Ectodermal cell (in vitro differentiated cells): ENCODE measurements around the gene ZNF747.

Source experiments
- H3K27ac ChIP-seq: 2 replicates; pipeline ENCODE4 v1.7.0; 2013; ENCODE audit warnings: mild to moderate bottlenecking, low read depth, low read length; ENCODE audit not compliant: insufficient read depth, poor library complexity, severe bottlenecking
- H3K27me3 ChIP-seq: 2 replicates; pipeline ENCODE4 v1.7.0; 2013; ENCODE audit warnings: mild to moderate bottlenecking, low read length; ENCODE audit not compliant: insufficient read depth, control insufficient read depth, poor library complexity, severe bottlenecking
- H3K36me3 ChIP-seq: one replicate; pipeline ENCODE4 v1.7.0; 2013; ENCODE audit warnings: low read length; ENCODE audit not compliant: control insufficient read depth, insufficient read depth
- H3K4me1 ChIP-seq: one replicate; pipeline ENCODE4 v1.7.0; 2013; ENCODE audit warnings: low read length; ENCODE audit not compliant: control insufficient read depth, insufficient read depth
- H3K4me3 ChIP-seq: 2 replicates; pipeline ENCODE4 v1.7.0; 2013; ENCODE audit warnings: low read depth, low read length, control low read depth; ENCODE audit not compliant: insufficient read depth
- H3K9me3 ChIP-seq: 2 replicates; pipeline ENCODE4 v1.7.0; 2013; ENCODE audit warnings: mild to moderate bottlenecking, low read length, moderate library complexity; ENCODE audit not compliant: control insufficient read depth
- WGBS, 2 experiments: methylation state at CpG; one replicate each; pipeline ENCODE4 v1.1.7; 2013; ENCODE audit warnings: missing lambda C conversion rate in 2 of 2; 5-methylcytosine and 5-hydroxymethylcytosine counted together

ZNF747 gene

DNA sequence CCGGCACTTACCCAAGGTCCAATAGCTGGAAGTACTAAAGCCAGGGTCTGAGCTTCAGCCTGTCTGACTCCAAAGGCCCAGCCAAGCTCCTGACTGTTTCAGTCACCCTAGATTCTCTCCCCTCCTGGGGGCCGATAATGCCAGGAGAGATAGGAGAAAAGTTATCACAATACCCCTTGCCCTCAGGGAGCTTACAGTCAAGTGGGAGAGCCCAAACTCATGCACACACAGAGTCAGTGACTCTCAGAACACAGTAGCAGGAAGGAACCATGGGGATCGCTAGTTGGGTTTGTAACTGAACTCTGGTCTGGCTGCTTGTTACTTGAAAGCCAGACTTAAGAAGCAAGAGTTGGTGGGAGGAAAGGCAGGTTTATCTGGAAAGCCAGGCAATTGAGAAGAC, 23.1 kb downstream of the ZNF747 start:
- Histone ChIP-seq H3K27me3 (no peaks in the 10 kb centered on the region), H3K27ac (no peak overlapping the region), H3K9me3 (no peaks in the 10 kb centered on the region), H3K4me1 (no peaks in the 10 kb centered on the region), H3K36me3 (no peaks in the 10 kb centered on the region), H3K4me3 (no peak overlapping the region)
- WGBS, 2 experiments = 94 to 96% methylated on average over 3 of the region's 3 CpGs

DNA sequence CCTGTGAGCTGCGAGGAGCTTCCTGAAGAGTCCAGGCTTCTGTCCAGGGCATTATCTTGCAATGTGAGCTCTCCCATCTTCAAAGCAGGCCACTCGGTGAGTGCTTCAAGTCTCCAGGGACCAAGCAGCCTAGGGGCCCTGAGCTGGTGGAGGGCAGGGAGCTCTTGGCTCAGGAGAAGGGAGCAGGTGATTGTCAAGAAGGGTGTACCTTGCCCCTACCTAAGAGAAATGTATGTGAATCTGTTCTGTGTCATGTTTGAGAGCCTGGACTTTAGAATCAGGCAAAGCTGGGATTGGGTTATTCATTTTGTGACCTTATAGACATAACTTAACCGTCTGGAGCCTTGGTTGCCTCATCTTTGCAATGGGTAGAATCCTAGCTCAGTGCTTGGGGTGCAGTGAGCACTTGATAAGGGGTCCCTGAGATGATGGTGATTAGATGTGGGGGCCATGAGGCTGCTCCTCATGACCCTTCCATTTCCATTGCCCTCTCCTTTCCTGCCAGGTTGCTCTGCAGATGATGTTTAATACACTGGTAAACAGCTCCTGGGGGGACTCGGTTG, 24.2 kb downstream of the ZNF747 start:
- 81 to 82% methylated on average over 4 of the region's 4 CpGs for WGBS, 2 experiments
- H3K36me3 ChIP-seq = no peaks in the 10 kb centered on the region
- no peak overlapping the region for H3K27ac ChIP-seq
- H3K9me3 ChIP-seq = no peaks in the 10 kb centered on the region
- H3K4me3 ChIP-seq = no peak overlapping the region
- no peaks in the 10 kb centered on the region for H3K27me3 ChIP-seq
- H3K4me1 ChIP-seq = no peaks in the 10 kb centered on the region

DNA sequence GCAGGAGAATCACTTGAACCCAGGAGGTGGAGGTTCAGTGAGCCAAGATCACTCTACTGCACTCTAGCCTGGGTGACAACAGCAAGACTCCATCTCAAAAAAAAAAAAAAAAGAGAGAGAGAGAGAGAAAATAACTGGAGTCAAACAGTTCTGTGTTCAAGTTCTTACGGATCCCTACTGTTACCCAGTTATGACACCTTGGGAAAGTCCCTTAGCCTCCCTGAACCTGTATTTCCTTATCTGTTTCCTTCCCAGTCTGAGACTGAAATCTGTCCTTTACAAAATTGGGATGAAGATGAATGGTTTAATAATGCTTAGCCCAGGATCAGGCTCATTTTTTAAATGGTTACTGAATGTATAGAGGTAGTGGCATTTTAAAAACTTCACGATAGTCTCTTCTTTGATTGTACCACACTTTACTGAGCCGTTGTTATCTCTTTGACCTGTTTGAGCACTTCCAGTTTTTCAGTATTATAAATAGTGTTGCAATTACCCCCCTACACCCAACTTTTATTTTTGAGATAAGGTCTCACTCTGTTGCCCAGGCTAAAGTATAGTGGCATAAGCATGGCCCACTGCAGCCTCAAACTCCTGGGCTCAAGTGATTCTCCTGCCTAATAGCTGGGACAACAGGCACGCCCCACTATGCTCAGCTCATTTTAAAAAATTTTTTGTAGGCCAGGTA, 25.4 kb downstream of the ZNF747 start:
- H3K4me1 ChIP-seq = no peaks in the 10 kb centered on the region
- no peak overlapping the region for H3K27ac ChIP-seq
- no peaks in the 10 kb centered on the region for H3K27me3 ChIP-seq
- H3K36me3 ChIP-seq = no peaks in the 10 kb centered on the region
- no peaks in the 10 kb centered on the region for H3K9me3 ChIP-seq
- H3K4me3 ChIP-seq = no peak overlapping the region
- WGBS, 2 experiments = 85 to 94% methylated on average over 3 to 4 of the region's 4 CpGs

DNA sequence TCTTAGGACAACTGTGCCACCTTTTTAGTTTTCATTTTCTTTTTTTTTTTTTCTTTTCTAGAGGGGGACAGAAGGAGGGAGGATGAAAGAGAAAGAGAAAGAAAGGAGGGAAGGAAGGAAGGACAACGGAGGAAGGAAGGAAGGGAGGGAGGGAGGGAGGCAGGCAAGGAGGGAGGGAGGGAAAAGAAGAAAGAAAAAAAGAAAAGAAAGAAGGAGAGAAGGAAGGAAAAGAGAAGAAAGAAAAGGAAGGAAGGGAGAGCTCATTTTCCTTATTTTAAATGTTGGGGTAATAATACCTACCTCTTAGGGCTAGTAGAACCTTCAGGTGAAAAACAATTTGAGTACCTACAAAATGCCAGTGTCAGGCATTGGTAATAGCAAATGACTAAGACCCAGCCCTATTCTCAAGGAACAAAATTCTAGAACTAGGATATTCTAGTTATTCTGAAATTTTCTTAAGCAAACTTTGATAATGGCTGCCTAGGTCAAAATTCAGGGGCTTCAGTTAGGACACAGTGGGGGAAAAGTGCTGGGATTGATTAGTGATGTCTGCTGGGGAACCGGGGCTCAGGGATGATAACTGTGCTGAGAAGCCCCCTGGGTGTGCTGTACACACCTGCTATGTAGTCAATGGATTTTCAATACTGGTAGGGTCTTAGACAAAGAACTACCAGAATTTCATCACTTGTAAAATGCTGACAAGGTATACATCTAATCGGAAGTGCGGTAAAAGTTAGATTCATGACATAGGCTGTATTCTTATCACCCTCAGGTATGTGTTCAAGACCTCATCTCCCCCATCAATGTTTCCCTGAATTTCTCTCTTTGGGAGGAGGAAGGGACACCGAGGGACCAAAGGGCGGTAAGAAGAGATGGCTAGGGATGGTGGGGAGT, 31.0 kb downstream of the ZNF747 start:
- Histone ChIP-seq H3K27ac (no peak overlapping the region), H3K4me1 (no peaks in the 10 kb centered on the region), H3K9me3 (no peaks in the 10 kb centered on the region), H3K36me3 (no peaks in the 10 kb centered on the region), H3K27me3 (no peaks in the 10 kb centered on the region), H3K4me3 (no peak overlapping the region)
- WGBS, 2 experiments = 83 to 87% methylated on average over 6 of the region's 6 CpGs

DNA sequence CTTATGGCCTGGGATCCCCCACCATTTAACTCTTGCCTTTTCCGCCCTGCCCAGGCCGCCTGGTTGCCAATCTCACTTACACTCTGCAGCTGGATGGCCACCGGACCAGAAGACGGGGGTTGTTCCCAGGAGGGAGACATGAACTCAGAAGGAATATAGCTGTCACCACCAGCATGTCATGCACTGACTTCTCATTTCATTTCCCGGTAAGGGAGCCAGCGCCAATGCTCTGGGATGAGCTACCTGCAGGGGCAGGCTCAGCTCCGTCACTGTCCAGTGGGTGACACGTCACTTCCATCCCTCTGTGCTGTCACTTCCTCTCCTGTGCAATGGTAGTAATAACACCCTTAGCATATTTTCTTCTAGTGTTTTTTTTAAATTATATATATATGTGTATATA, 35.4 kb downstream of the ZNF747 start:
- Histone ChIP-seq H3K4me1 (no peaks in the 10 kb centered on the region), H3K27ac (no peak overlapping the region), H3K4me3 (no peak overlapping the region), H3K27me3 (no peaks in the 10 kb centered on the region), H3K36me3 (no peaks in the 10 kb centered on the region), H3K9me3 (no peaks in the 10 kb centered on the region)
- WGBS, 2 experiments = 89 to 93% methylated on average over 8 of the region's 8 CpGs

DNA sequence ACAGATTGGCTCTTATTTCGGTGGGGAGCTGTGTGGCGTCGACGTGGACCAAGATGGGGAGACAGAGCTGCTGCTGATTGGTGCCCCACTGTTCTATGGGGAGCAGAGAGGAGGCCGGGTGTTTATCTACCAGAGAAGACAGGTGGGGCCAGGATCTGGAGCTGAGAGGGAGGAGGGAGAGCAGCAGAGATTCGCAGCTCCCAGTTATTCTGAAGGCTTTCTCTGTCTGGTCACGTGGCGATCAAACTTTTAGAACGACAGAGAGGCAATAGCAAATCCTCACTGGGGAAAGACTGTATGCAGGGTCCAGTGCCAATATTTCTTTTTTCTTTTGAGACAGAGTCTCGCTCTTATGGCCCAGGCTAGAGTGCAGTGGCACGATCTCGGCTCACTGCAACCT, 39.9 kb downstream of the ZNF747 start:
- H3K4me1 ChIP-seq = no peaks in the 10 kb centered on the region
- 82 to 83% methylated on average over 12 of the region's 12 CpGs for WGBS, 2 experiments
- H3K36me3 ChIP-seq = no peaks in the 10 kb centered on the region
- no peak overlapping the region for H3K4me3 ChIP-seq
- no peak overlapping the region for H3K27ac ChIP-seq
- no peaks in the 10 kb centered on the region for H3K27me3 ChIP-seq
- H3K9me3 ChIP-seq = no peaks in the 10 kb centered on the region

DNA sequence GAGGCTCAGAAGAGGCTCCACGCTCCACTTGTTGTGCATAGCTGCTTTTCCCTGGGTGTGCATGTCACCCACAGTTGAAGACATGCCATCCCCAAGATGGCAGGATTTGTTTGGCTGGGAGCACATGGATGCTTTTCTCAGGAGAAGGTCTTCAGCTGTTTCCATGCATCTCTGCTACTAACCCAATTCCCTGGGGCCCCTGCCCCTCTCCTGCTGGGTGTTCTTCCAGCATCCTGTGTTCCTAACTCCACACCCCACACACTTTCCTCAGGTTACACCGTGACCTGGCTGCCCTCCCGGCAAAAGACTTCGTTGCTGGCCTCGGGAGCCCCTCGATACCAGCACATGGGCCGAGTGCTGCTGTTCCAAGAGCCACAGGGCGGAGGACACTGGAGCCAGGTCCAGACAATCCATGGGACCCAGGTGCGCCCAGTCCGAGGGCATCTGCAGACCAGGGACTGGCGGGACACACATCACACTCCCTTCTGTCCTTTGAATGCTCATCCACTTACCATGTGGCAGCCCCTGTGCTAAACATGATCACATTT, 40.6 kb downstream of the ZNF747 start:
- no peaks in the 10 kb centered on the region for H3K27me3 ChIP-seq
- no peaks in the 10 kb centered on the region for H3K9me3 ChIP-seq
- no peaks in the 10 kb centered on the region for H3K4me1 ChIP-seq
- no peak overlapping the region for H3K27ac ChIP-seq
- no peak overlapping the region for H3K4me3 ChIP-seq
- H3K36me3 ChIP-seq = no peaks in the 10 kb centered on the region
- WGBS, 2 experiments = 86% methylated on average over 11 of the region's 11 CpGs

DNA sequence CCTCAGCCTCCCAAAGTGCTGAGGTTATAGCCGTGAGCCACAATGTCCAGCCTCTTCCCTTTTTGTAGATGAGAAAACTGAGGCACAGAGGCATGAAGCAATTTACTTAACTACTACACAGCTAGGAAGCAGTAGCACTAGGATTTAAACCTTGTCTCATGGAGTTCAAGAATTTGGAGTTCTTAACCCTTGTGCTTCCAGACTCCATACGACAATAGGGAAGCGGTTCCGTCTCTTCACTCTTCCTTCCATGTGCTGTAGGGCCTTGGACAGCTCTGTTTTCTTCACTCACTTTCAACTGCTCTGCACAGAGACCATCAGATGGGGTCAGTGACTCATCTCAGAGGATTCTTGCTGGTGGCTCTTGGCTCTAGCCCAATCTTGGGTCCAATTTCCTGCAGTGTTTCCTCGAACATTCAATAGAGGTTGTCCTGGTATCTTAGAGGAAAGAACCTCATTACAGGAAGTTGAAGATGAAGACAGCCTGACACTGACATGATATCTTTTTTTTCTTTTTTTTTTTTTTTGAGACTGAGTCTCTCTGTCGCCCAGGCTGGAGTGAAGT, 42.8 kb downstream of the ZNF747 start:
- H3K9me3 ChIP-seq = no peaks in the 10 kb centered on the region
- no peaks in the 10 kb centered on the region for H3K27me3 ChIP-seq
- H3K4me3 ChIP-seq = no peak overlapping the region
- no peaks in the 10 kb centered on the region for H3K4me1 ChIP-seq
- H3K27ac ChIP-seq = no peak overlapping the region
- H3K36me3 ChIP-seq = no peaks in the 10 kb centered on the region
- 83 to 93% methylated on average over 6 of the region's 6 CpGs for WGBS, 2 experiments

DNA sequence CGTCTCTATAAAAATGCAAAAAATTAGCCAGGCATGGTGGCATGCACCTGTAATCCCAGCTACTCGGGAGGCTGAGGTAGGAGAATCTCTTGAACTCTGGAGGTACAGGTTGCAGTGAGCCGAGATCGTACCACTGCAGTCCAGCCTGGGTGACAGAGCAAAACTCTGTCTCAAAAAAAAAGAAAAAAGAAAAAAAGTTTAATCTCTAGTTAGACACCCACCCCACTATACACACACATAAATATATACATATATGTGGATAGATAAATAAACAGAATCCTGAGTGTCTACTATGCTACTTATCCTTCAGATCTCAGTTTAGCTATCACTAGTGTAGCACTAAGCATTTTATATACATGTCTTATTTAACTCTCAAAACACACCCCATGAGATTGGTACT, 43.4 kb downstream of the ZNF747 start:
- Histone ChIP-seq H3K9me3 (no peaks in the 10 kb centered on the region), H3K4me3 (no peak overlapping the region)
- WGBS, 2 experiments = 93 to 97% methylated on average over 4 of the region's 4 CpGs

DNA sequence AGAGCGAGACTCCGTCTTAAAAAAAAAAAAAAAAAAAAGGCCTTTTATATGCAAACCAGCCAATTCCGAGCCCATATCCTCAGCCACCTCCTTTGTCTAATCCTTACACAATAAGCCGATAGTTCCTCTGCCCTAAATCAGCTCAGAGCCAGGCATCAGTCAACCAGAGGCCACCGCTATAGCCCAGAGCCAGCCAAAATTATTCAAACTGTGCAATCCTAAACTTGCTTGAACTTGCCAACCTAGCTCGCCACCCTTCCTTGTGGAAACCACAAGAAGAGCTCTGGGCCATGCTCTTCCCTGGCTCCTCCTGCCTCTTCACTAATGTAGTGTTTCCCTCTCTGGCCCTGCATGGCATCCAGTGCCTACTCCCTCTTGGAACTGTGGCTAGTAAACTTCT, 44.4 kb downstream of the ZNF747 start:
- Histone ChIP-seq H3K4me1 (no peaks in the 10 kb centered on the region), H3K36me3 (no peaks in the 10 kb centered on the region), H3K9me3 (no peaks in the 10 kb centered on the region), H3K4me3 (no peak overlapping the region), H3K27me3 (no peaks in the 10 kb centered on the region), H3K27ac (no peak overlapping the region)
- 55 to 62% methylated on average over 6 of the region's 6 CpGs for WGBS, 2 experiments

More for the DNA sequence above, 43.4 kb downstream of the ZNF747 start:
- Histone ChIP-seq H3K27ac (no peak overlapping the region), H3K36me3 (no peaks in the 10 kb centered on the region), H3K4me1 (no peaks in the 10 kb centered on the region), H3K27me3 (no peaks in the 10 kb centered on the region)
